GM21381 (cell line): ENCODE measurements around the gene TAC3.

Source experiments
- ATAC-seq: cut with Tn5 transposase; IDR thresholded peaks from one replicate; pipeline ENCODE4 v1.9.1; 2021; ENCODE audit warnings: mild to moderate bottlenecking, moderate library complexity; ENCODE audit not compliant: unreplicated experiment

TAC3 gene

GRCh38 chr12:57006809-57007475 lies 9.4 kb downstream of the TAC3 start:
- no peak for ATAC-seq

- peak; percentile 75 for ATAC-seq
These were observed 10.1 kb downstream of the TAC3 start, which contains the start of gene ZBTB39 for GRCh38 chr12:57005980-57006808. Gene ZBTB39, minus strand, starts transcription at chr12:57006546. Its CDS starts 1,629 bp downstream, at chr12:57004917.

- ATAC-seq: no peak
These were observed 11.7 kb downstream of the TAC3 start for GRCh38 chr12:57004651-57005050.

- ATAC-seq: no peak
These were observed 12.9 kb downstream of the TAC3 start for GRCh38 chr12:57003395-57003794.

- ATAC-seq: no peak
These were observed 14.9 kb downstream of the TAC3 start for GRCh38 chr12:57001448-57001906.

GRCh38 chr12:57000393-57000792 lies 15.9 kb downstream of the TAC3 start:
- ATAC-seq: no peak

GRCh38 chr12:56999456-56999855 lies 16.9 kb downstream of the TAC3 start:
- ATAC-seq: no peak

- ATAC-seq: peak; percentile 84
These were observed 17.3 kb downstream of the TAC3 start for GRCh38 chr12:56998981-56999380.

- no peak for ATAC-seq
These were observed 18.0 kb downstream of the TAC3 start for GRCh38 chr12:56998316-56998715.

- ATAC-seq: no peak
These were observed 19.4 kb downstream of the TAC3 start for GRCh38 chr12:56996793-56997545.

- ATAC-seq: no peak
These were observed 20.3 kb downstream of the TAC3 start for GRCh38 chr12:56995930-56996496.

- no peak for ATAC-seq
These were observed 21.0 kb downstream of the TAC3 start for GRCh38 chr12:56995201-56995929.

GRCh38 chr12:56994231-56994746 lies 22.0 kb downstream of the TAC3 start:
- no peak for ATAC-seq

- ATAC-seq: no peak
These were observed 23.0 kb downstream of the TAC3 start for GRCh38 chr12:56993346-56993745.

GRCh38 chr12:56991319-56992246 lies 24.7 kb downstream of the TAC3 start:
- no peak for ATAC-seq

GRCh38 chr12:56990648-56991318 lies 25.5 kb downstream of the TAC3 start:
- ATAC-seq: no peak

- no peak for ATAC-seq
These were observed 26.3 kb downstream of the TAC3 start for GRCh38 chr12:56989861-56990610.
